ENCODE measurements around the gene COL6A5. TPM values are rescaled to one million over a fixed set of nuclear protein-coding genes. Genes with fewer than 3 reads are reported as not detected.

The COL6A5 gene
- total RNA-seq, 1 experiment from 2014 or later, result not detected

DNA sequence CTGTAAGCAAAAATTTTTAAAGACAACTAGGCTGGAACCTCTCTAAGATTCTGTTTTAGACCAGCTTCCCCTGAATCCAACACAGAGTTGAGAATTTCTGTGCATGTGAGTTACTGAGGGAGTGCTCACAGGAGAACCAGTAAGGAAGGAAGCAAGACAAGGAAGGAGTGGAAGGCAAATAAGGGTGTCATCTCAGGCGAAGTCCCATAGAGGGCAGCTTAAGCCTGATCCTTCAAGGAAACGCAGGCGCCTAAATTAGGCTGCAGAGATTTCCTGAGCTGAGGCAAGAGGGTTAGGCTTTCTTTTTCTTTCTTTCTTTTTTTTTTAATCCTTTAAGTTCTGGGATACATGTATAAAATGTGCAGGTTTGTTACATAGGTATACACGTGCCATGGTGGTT, 135.3 kb downstream of the COL6A5 start:
- no peaks in the 10 kb centered on the region for H3K9me3 ChIP-seq (ENCODE audit: control insufficient read depth in 1 of 2, insufficient read depth in 1 of 2, low read depth in 1 of 2, low read length in 2 of 2)
- H3K27ac ChIP-seq (ENCODE audit: low read depth, low read length), result no peak overlapping the region
- BruUV-seq (replicated peaks), result no TSS peak
- CTCF ChIA-PET, result interaction anchor here (1.0 kb wide), 1 partner anchor 24 kb away, joined by 3 read pairs; no protein-coding TSS in a partner anchor
- intact Hi-C loops (cut with micrococcal nuclease), result no loop called here
- H3K27me3 ChIP-seq (ENCODE audit: insufficient read depth, low read length), result peaks cover 21% of the 10 kb centered on the region
- H3K36me3 ChIP-seq (ENCODE audit: control insufficient read depth in 1 of 2, insufficient read depth in 2 of 2, low read length in 2 of 2), result no peaks in the 10 kb centered on the region
- no peaks in the 10 kb centered on the region for H3K79me2 ChIP-seq (ENCODE audit: insufficient read depth, low read length)
- no peaks in the 10 kb centered on the region for H3K9me2 ChIP-seq (ENCODE audit: insufficient read depth)
- TF ChIP-seq, protein P1, sequence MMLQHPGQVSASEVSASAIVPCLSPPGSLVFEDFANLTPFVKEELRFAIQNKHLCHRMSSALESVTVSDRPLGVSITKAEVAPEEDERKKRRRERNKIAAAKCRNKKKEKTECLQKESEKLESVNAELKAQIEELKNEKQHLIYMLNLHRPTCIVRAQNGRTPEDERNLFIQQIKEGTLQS (IDR thresholded peaks at IDR 0.05), result no peak
- TF ChIP-seq, protein P2, sequence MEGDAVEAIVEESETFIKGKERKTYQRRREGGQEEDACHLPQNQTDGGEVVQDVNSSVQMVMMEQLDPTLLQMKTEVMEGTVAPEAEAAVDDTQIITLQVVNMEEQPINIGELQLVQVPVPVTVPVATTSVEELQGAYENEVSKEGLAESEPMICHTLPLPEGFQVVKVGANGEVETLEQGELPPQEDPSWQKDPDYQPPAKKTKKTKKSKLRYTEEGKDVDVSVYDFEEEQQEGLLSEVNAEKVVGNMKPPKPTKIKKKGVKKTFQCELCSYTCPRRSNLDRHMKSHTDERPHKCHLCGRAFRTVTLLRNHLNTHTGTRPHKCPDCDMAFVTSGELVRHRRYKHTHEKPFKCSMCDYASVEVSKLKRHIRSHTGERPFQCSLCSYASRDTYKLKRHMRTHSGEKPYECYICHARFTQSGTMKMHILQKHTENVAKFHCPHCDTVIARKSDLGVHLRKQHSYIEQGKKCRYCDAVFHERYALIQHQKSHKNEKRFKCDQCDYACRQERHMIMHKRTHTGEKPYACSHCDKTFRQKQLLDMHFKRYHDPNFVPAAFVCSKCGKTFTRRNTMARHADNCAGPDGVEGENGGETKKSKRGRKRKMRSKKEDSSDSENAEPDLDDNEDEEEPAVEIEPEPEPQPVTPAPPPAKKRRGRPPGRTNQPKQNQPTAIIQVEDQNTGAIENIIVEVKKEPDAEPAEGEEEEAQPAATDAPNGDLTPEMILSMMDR (IDR thresholded peaks at IDR 0.05 in 2 of 3, conservative IDR thresholded peaks at IDR 0.05 in 1 of 3; ENCODE audit: borderline replicate concordance in 1 of 3, insufficient read depth in 1 of 3, low read depth in 2 of 3, low read length in 2 of 3), result peak in 2 of 3 experiments; percentile 48 to 49; a peak in 3 of 6 replicates
- TF ChIP-seq RAD21 (IDR thresholded peaks at IDR 0.05; ENCODE audit: low read depth), result peak; percentile 47
- H3K4me1 ChIP-seq (ENCODE audit: control insufficient read depth in 1 of 2, insufficient read depth in 2 of 2, low read length in 2 of 2), result no peaks in the 10 kb centered on the region
- no peaks in the 10 kb centered on the region for H4K20me1 ChIP-seq (ENCODE audit: insufficient read depth)
- DNase-seq (ENCODE audit: low read depth, low spot score) (peak; percentile 26), ATAC-seq (peak; percentile 90)
- RAD21 ChIA-PET (ENCODE audit: low non-redundant PET in 1 of 2, low total read pairs in 2 of 2, uncharacterized antibody in 2 of 2, unreplicated experiment in 2 of 2), result no interaction called here
- no peak overlapping the region for H3K9ac ChIP-seq (ENCODE audit: low read length)
- POLR2A ChIA-PET, result no interaction called here
- H2AFZ ChIP-seq (ENCODE audit: low read depth, low read length, poor library complexity, severe bottlenecking), result no peak overlapping the region
- no peak overlapping the region for H3K4me3 ChIP-seq (replicated peaks in 1 of 2; ENCODE audit: low read depth in 1 of 2, low read length in 2 of 2)
- no peak overlapping the region for H3K4me2 ChIP-seq (ENCODE audit: low read length)

DNA sequence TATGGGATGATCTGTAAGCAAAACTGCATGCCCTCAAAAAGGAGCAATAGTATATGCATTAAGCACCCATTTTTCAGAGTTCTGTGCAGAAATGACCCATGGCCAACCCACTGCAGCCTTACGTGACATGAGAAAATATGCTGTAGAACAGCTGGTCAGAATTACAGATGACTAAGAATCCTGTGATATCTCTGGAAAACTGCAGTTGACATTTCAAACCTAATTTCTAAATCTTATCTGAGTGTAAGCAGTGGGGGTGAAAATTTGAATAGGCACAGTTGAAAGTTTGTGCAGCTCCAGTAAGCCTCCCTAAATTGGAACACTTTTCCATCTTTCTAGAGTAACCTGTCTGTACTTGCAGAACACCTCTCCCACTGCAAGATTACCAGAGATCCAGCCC, 142.8 kb downstream of the COL6A5 start:
- Histone ChIP-seq H3K9ac (ENCODE audit: low read length) (no peak overlapping the region), H3K4me1 (ENCODE audit: control insufficient read depth in 1 of 2, insufficient read depth in 2 of 2, low read length in 2 of 2) (no peaks in the 10 kb centered on the region), H3K79me2 (ENCODE audit: insufficient read depth, low read length) (no peaks in the 10 kb centered on the region), H3K9me3 (ENCODE audit: control insufficient read depth in 1 of 2, insufficient read depth in 1 of 2, low read depth in 1 of 2, low read length in 2 of 2) (no peaks in the 10 kb centered on the region), H3K9me2 (ENCODE audit: insufficient read depth) (no peaks in the 10 kb centered on the region), H3K27ac (ENCODE audit: low read depth, low read length) (no peak overlapping the region), H3K27me3 (ENCODE audit: insufficient read depth, low read length) (peaks cover 48% of the 10 kb centered on the region), H2AFZ (ENCODE audit: low read depth, low read length, poor library complexity, severe bottlenecking) (no peak overlapping the region), H3K4me2 (ENCODE audit: low read length) (no peak overlapping the region), H3K36me3 (ENCODE audit: control insufficient read depth in 1 of 2, insufficient read depth in 2 of 2, low read length in 2 of 2) (no peaks in the 10 kb centered on the region), H4K20me1 (ENCODE audit: insufficient read depth) (no peaks in the 10 kb centered on the region), H3K4me3 (replicated peaks in 1 of 2; ENCODE audit: low read depth in 1 of 2, low read length in 2 of 2) (no peak overlapping the region)
- intact Hi-C loops (cut with micrococcal nuclease), result no loop called here
- ChIA-PET CTCF (no interaction called here), POLR2A (no interaction called here), RAD21 (ENCODE audit: low non-redundant PET in 1 of 2, low total read pairs in 2 of 2, uncharacterized antibody in 2 of 2, unreplicated experiment in 2 of 2) (no interaction called here)
- no peak for DNase-seq (ENCODE audit: low read depth, low spot score)
- no peak for ATAC-seq
- BruUV-seq (replicated peaks), result no TSS peak
- TF ChIP-seq EGR1 (IDR thresholded peaks at IDR 0.05; ENCODE audit: low read depth) (no peak), CEBPB (IDR thresholded peaks at IDR 0.05; ENCODE audit: low read depth) (no peak), FOSL1 (IDR thresholded peaks at IDR 0.05; ENCODE audit: low read depth) (no peak), ZNF274 (IDR thresholded peaks at IDR 0.05; ENCODE audit: low read depth, low read length) (no peak), RAD21 (IDR thresholded peaks at IDR 0.05; ENCODE audit: low read depth) (no peak), ZFX (IDR thresholded peaks at IDR 0.05) (no peak), POLR2AphosphoS5 (IDR thresholded peaks at IDR 0.05; ENCODE audit: low read depth, low read length) (no peak), JUND (IDR thresholded peaks at IDR 0.05) (no peak), EZH2phosphoT487 (IDR thresholded peaks at IDR 0.05; ENCODE audit: borderline replicate concordance) (no peak), SP1 (IDR thresholded peaks at IDR 0.05; ENCODE audit: low read depth) (no peak)
- TF ChIP-seq, protein P3, sequence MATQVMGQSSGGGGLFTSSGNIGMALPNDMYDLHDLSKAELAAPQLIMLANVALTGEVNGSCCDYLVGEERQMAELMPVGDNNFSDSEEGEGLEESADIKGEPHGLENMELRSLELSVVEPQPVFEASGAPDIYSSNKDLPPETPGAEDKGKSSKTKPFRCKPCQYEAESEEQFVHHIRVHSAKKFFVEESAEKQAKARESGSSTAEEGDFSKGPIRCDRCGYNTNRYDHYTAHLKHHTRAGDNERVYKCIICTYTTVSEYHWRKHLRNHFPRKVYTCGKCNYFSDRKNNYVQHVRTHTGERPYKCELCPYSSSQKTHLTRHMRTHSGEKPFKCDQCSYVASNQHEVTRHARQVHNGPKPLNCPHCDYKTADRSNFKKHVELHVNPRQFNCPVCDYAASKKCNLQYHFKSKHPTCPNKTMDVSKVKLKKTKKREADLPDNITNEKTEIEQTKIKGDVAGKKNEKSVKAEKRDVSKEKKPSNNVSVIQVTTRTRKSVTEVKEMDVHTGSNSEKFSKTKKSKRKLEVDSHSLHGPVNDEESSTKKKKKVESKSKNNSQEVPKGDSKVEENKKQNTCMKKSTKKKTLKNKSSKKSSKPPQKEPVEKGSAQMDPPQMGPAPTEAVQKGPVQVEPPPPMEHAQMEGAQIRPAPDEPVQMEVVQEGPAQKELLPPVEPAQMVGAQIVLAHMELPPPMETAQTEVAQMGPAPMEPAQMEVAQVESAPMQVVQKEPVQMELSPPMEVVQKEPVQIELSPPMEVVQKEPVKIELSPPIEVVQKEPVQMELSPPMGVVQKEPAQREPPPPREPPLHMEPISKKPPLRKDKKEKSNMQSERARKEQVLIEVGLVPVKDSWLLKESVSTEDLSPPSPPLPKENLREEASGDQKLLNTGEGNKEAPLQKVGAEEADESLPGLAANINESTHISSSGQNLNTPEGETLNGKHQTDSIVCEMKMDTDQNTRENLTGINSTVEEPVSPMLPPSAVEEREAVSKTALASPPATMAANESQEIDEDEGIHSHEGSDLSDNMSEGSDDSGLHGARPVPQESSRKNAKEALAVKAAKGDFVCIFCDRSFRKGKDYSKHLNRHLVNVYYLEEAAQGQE (IDR thresholded peaks at IDR 0.05; ENCODE audit: low read depth), result no peak
- TF ChIP-seq, protein P2 (IDR thresholded peaks at IDR 0.05 in 2 of 3, conservative IDR thresholded peaks at IDR 0.05 in 1 of 3; ENCODE audit: borderline replicate concordance in 1 of 3, insufficient read depth in 1 of 3, low read depth in 2 of 3, low read length in 2 of 3), result no peak
